Spinal cord (tissue), 10 donors: ENCODE measurements around the gene TMBIM1. TPM values are rescaled to one million over a fixed set of nuclear protein-coding genes. Genes with fewer than 3 reads are reported as not detected.
A peak's percentile ranks its signal among the peaks of the same experiment; 100 is the strongest.

ENCODE experiments used
- DNase-seq, 6 donors: peaks; one replicate each; pipeline versions ENCODE4 v3.0.0 to v3.0.0-alpha.2; 2013 to 2015; ENCODE audit warnings: low spot score in 6 of 6, low read depth in 4 of 6
- H3K27ac ChIP-seq: one replicate; pipeline ENCODE4 v1.5.1; 2013; ENCODE audit warnings: low read depth, low read length, control low read depth
- H3K27me3 ChIP-seq: one replicate; pipeline ENCODE4 v1.6.1; 2013; ENCODE audit warnings: low read length; ENCODE audit not compliant: control insufficient read depth, insufficient read depth
- H3K36me3 ChIP-seq: one replicate; pipeline ENCODE4 v1.6.1; 2013; ENCODE audit warnings: low read length; ENCODE audit not compliant: control insufficient read depth, insufficient read depth
- H3K4me1 ChIP-seq: one replicate; pipeline ENCODE4 v1.6.1; 2013; ENCODE audit warnings: low read length; ENCODE audit not compliant: control insufficient read depth, insufficient read depth
- H3K4me3 ChIP-seq: one replicate; pipeline ENCODE4 v1.5.1; 2013; ENCODE audit warnings: low read depth, low read length, control low read depth
- H3K9me3 ChIP-seq: one replicate; pipeline ENCODE4 v1.6.1; 2013; ENCODE audit warnings: low read length; ENCODE audit not compliant: control insufficient read depth, insufficient read depth
- WGBS: methylation state at CpG from one replicate; pipeline ENCODE4 v1.1.5; 2013; ENCODE audit warnings: missing lambda C conversion rate; ENCODE audit not compliant: insufficient coverage; 5-methylcytosine and 5-hydroxymethylcytosine counted together
- polyA plus RNA-seq, 2 donors: library from polyadenylated mRNA; unstranded; fragments of 120-200 nt; gene quantifications; one replicate each; pipeline ENCODE4 v1.2.1, GENCODE V29; 2013; ENCODE audit not compliant: insufficient read length in 2 of 2
- total RNA-seq, 2 donors: library from RNA; depleted of rRNA in 1 of 2; stranded (reverse); fragments of 120-200 nt in 1 of 2; fragments of >200 nt in 1 of 2; gene quantifications; one replicate each; pipeline versions ENCODE4 v1.2.3 to v1.2.4, GENCODE V29; 2013 to 2014
- donor health status: healthy.

The TMBIM1 gene
- total and polyA plus RNA-seq, 4 donors: 21.6 to 93.4 (median 42.0) TPM

DNA sequence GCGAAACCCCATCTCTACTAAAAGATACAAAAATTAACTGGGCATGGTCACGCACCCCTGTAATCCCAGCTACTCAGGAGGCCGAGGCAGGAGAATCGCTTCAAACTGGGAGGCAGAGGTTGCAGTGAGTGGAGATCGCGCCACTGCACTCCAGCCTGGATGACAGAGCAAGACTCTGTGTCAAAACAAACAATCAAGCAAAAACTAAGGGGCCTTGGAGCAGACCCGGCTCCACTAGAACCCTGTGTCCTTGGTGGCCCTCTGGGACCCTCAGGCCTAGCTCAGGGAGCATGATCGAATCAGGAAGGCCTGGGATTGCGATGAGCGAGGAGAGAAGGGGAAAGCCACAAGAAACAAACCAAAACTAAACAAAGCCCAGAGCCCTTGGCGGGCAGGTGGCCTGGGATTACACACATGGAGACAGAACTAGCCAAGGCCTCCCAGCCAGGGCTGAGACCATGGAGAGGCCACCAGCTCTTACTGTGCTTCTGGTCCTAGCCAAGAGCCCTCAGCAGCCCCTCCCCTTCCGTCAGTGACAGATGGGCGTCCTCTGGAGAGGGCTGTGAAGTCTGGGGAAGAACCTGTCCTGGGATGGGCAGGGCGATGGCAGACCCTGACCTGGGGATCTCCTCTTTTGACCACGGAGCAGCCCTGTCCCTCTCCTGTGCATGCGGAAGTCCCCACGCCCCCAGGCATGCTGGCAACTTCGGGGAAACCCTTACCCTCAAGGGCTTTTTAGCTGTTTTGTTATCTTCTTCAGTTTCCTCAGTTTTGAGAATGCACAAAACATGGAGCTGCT, 36.9 kb upstream of the TMBIM1 start:
- H3K4me3 ChIP-seq: no peak overlapping the region
- no peak overlapping the region for H3K27ac ChIP-seq
- H3K4me1 ChIP-seq: peaks cover 19% of the 10 kb centered on the region
- no peaks in the 10 kb centered on the region for H3K9me3 ChIP-seq
- no peak for DNase-seq
- H3K27me3 ChIP-seq: no peaks in the 10 kb centered on the region
- no peaks in the 10 kb centered on the region for H3K36me3 ChIP-seq
- 87% methylated on average over 15 of the region's 18 CpGs for WGBS

DNA sequence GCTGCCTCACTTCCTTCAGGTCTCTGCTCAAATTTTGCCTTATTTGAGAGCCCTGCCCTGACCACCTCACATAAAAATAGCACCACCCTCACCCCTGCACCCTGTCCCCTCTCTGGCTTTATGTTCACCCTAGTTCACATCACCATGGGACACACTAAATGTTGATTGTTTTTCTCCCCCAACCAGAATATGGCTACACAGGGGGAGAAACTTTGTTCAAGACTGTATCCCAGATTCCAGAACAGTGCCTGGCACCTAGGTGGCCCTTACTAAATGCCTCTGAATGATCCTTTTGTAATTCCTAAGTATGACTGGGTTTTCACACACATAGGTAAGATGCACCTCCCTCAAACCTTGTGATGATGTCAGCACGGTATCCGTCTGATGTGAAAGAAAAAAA, 36.0 kb upstream of the TMBIM1 start:
- H3K36me3 ChIP-seq: no peaks in the 10 kb centered on the region
- no peak overlapping the region for H3K4me3 ChIP-seq
- H3K9me3 ChIP-seq: no peaks in the 10 kb centered on the region
- H3K4me1 ChIP-seq: peaks cover 27% of the 10 kb centered on the region
- DNase-seq: no peak
- WGBS: no CpG with 5 or more reads among the region's 2 CpGs
- H3K27ac ChIP-seq: no peak overlapping the region
- H3K27me3 ChIP-seq: no peaks in the 10 kb centered on the region

DNA sequence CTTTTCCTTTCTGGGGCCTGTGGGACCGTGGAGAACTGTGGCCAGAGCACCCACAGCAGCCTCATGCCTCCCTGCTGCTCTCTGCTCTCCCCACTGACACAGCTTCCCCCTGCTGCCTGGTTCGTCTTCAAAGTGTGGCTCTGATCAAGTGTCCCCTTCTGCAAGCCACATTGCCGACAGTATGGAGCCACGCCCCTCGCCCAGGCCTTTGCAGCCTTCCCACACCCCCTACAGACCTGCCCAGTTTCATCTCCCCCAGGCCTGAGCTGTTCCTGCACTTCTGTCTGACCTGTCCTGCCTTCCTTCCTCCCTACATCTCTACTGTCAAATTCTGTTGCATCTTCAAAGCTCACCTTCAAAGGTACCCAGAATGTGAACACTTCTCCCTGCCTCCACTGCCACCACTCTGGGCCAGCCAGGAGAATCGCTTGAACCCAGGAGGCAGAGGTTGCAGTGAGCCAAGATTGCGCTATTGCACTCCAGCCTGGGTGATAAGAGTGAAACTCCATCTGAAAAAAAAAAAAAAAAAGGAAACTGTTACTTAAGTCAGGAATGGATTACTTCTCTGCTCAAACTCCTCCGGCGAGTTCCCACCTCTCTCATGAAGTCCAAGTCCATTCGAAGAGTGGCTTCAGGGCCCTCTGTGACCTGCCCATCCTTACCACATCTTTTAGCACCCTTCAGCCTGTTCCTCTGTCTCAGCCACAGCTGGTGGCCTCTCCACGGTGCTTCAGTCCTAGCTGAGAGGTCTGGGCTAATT, 35.3 kb upstream of the TMBIM1 start:
- DNase-seq: no peak
- H3K4me1 ChIP-seq: peaks cover 29% of the 10 kb centered on the region
- H3K36me3 ChIP-seq: no peaks in the 10 kb centered on the region
- H3K27me3 ChIP-seq: no peaks in the 10 kb centered on the region
- no peak overlapping the region for H3K27ac ChIP-seq
- H3K4me3 ChIP-seq: no peak overlapping the region
- no peaks in the 10 kb centered on the region for H3K9me3 ChIP-seq
- 64% methylated on average over 9 of the region's 11 CpGs for WGBS

DNA sequence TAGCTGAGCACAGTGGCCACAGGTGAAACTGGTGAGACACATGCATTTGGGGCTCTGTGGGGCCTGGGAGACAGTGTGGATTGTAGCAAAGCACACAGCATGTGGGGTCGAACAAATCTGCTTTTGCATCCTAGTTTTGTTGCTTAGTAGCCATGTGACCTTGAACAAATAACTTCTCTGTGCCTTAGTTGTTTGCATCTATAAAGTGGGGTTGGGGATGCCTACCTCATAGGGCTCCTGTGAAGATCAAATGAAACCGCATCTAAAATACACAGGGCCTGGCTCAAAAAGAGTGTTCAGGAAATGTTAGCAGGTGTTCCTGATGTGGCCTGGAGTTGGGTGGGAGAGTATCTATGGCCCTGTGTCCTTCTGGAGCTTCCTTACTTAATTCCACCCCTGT, 34.0 kb upstream of the TMBIM1 start:
- no peaks in the 10 kb centered on the region for H3K36me3 ChIP-seq
- no peak for DNase-seq
- no peaks in the 10 kb centered on the region for H3K27me3 ChIP-seq
- no peaks in the 10 kb centered on the region for H3K9me3 ChIP-seq
- WGBS: 67% methylated on average over 2 of the region's 2 CpGs
- H3K27ac ChIP-seq: no peak overlapping the region
- H3K4me3 ChIP-seq: no peak overlapping the region
- H3K4me1 ChIP-seq: peaks cover 34% of the 10 kb centered on the region

GRCh38 chr2:218325566-218326160, 33.4 kb upstream of the TMBIM1 start:
- no peak overlapping the region for H3K27ac ChIP-seq
- H3K4me1 ChIP-seq: peaks cover 34% of the 10 kb centered on the region
- H3K27me3 ChIP-seq: no peaks in the 10 kb centered on the region
- H3K36me3 ChIP-seq: no peaks in the 10 kb centered on the region
- no peak overlapping the region for H3K4me3 ChIP-seq
- WGBS: 78% methylated on average over 3 of the region's 4 CpGs
- DNase-seq: no peak
- no peaks in the 10 kb centered on the region for H3K9me3 ChIP-seq

DNA sequence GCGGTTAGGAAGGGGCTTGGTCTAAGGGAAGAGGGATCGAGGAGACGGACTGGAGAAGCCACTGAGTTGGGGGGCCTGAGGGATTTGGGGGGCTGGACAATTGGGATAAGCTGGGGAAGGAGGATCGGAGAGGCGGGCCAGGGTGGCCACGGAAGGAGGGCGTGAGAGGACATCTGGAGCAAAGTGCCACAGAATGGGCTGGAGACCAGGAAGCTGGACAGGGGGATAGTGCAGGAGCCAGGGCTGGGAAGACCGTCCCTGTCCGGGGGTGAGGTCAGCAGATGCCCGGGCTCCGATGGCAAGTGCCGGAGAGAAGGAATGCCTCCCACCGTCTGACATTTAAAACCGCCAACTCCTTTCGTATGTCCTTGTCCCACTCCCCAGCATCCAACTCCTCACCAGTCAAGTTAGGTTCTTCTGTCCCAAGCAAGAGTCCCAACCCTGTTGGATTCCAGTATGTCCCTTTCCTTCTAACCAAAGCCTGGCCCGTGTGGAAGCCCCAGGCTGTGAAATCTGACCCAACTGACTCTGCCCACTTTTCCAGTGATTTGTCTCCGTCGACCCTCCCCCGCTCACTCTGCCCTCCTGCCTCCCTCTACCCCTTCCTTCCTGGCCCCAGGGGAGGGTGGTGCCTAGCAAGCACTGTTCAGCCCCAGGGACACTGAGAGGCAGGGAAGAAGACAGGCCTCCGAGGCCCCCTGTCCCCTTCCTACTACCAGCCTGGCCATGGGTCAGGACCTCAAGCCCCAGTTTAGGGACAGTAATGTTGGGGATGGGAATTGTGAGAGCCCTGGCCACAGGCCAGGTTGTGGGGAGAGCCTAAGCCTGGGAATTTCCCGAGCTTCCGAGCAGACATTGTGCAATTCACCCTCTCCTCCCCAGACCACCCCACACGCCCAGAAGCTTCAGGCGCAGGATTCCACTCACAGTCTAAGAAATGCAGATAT, 31.5 kb upstream of the TMBIM1 start:
- DNase-seq: peak in 2 of 6 donors; percentile 6 to 29
- no peaks in the 10 kb centered on the region for H3K27me3 ChIP-seq
- H3K9me3 ChIP-seq: no peaks in the 10 kb centered on the region
- H3K27ac ChIP-seq: peak overlapping the region; percentile 75
- H3K36me3 ChIP-seq: no peaks in the 10 kb centered on the region
- peaks cover 22% of the 10 kb centered on the region for H3K4me1 ChIP-seq
- WGBS: 3% methylated on average over 17 of the region's 24 CpGs
- H3K4me3 ChIP-seq: peak overlapping the region; percentile 61

- DNase-seq: peak; percentile 50 to 92 (median 62)
- Histone ChIP-seq H3K36me3 (peaks cover 4% of the 10 kb centered on the region), H3K4me1 (peaks cover 22% of the 10 kb centered on the region), H3K27me3 (no peaks in the 10 kb centered on the region), H3K4me3 (peak overlapping the region; percentile 61), H3K27ac (peak overlapping the region; percentile 78), H3K9me3 (no peaks in the 10 kb centered on the region)
- WGBS: under 1% methylated on average over 69 of the region's 69 CpGs
Observed at GRCh38 chr2:218322768-218323525, 30.6 kb upstream of the TMBIM1 start.

DNA sequence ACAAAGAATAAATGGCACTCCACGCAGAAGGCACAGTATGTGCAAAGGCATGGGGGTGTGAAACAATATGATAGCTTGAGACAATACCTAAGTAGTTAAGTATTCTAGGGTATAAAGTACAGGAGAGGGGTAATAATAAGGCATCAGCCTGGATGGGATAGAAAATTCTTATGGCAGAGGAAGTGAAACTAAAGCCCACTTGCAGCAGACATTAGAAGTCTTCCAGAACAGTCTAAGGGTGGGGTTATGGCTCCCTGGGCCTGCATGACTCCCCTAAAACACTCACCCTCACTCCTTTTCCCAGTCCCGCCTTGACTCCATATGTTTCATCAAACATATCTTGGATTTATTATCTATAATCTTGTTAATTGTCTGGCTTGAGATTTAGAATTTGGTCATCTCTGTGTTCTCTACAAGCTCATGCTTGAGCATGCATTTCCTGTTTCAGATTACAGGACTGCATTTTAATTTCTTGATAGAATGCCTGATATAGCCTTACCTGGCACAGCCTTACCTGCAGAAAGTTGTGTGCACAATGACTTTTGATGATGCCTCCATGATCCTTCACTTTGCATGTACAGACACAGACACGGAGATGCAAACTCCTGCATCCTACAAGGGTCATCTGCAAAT, 28.5 kb upstream of the TMBIM1 start:
- no peak overlapping the region for H3K4me3 ChIP-seq
- no peak overlapping the region for H3K27ac ChIP-seq
- peaks cover 4% of the 10 kb centered on the region for H3K36me3 ChIP-seq
- H3K27me3 ChIP-seq: no peaks in the 10 kb centered on the region
- WGBS: 93% methylated on average over 2 of the region's 3 CpGs
- H3K4me1 ChIP-seq: peaks cover 18% of the 10 kb centered on the region
- no peaks in the 10 kb centered on the region for H3K9me3 ChIP-seq
- no peak for DNase-seq
